KMS-11 (cell line): Measurements from ENCODE around the gene PCDHGC3.

Source experiments
- H2AFZ ChIP-seq: fragments of 200-600 bp; sonication (generic); 2 replicates; pipeline ENCODE4 v1.6.1; 2016; ENCODE audit warnings: antibody characterized with exemption, mixed run types, low read depth
- H3K27ac ChIP-seq: fragments of 200-600 bp; sonication (generic); 2 replicates; pipeline ENCODE4 v1.6.1; 2016; ENCODE audit warnings: mild to moderate bottlenecking, mixed run types
- H3K27me3 ChIP-seq: fragments of 200-600 bp; sonication (generic); 2 replicates; pipeline ENCODE4 v1.6.1; 2017; ENCODE audit warnings: mild to moderate bottlenecking, low read depth, mixed run types, moderate library complexity; ENCODE audit not compliant: insufficient read depth
- H3K36me3 ChIP-seq: fragments of 200-600 bp; sonication (generic); 2 replicates; pipeline ENCODE4 v1.6.1; 2017; ENCODE audit warnings: mild to moderate bottlenecking, mixed run types; ENCODE audit not compliant: insufficient read depth
- H3K4me1 ChIP-seq: fragments of 200-600 bp; sonication (generic); 2 replicates; pipeline ENCODE4 v1.6.1; 2016; ENCODE audit warnings: mild to moderate bottlenecking, low read depth, mixed run types; ENCODE audit not compliant: poor library complexity, severe bottlenecking
- H3K4me2 ChIP-seq: fragments of 200-600 bp; sonication (generic); 2 replicates; pipeline ENCODE4 v1.7.0; 2016; ENCODE audit warnings: mild to moderate bottlenecking, mixed run types
- H3K4me3 ChIP-seq: fragments of 200-600 bp; sonication (generic); IDR thresholded peaks from 2 replicates; pipeline ENCODE4 v1.6.1; 2017; ENCODE audit warnings: low read depth, low read length, mixed read lengths; ENCODE audit not compliant: insufficient read depth
- H3K79me2 ChIP-seq: fragments of 200-600 bp; sonication (generic); 2 replicates; pipeline ENCODE4 v1.6.1; 2016; ENCODE audit warnings: low read depth, mixed run types; ENCODE audit not compliant: insufficient read depth
- H3K9ac ChIP-seq: fragments of 200-600 bp; sonication (generic); 2 replicates; pipeline ENCODE4 v1.6.1; 2016; ENCODE audit warnings: mild to moderate bottlenecking, mixed run types
- H4K20me1 ChIP-seq: fragments of 200-600 bp; sonication (generic); 2 replicates; pipeline ENCODE4 v1.6.1; 2016; ENCODE audit warnings: mild to moderate bottlenecking, mixed run types; ENCODE audit not compliant: insufficient read depth
- CTCF ChIP-seq: fragments of 200-600 bp; sonication (generic); conservative IDR thresholded peaks from 2 replicates; pipeline ENCODE4 v1.6.1; 2017; ENCODE audit warnings: low read depth, mild to moderate bottlenecking, antibody characterized with exemption, low read length, moderate library complexity, mixed read lengths

The PCDHGC3 gene

GRCh38 chr5:141488591-141489561 is 13.1 kb downstream of the PCDHGC3 start, which contains the start of gene PCDHGC5:
Gene PCDHGC5 (plus strand): TSS chr5:141489081. CDS start chr5:141489241, 160 bp downstream.
- Histone ChIP-seq H3K79me2 (no peaks in the 10 kb centered on the region), H3K27ac (no peak within 1 kb of the TSS), H4K20me1 (no peaks in the 10 kb centered on the region), H2AFZ (no peak within 1 kb of the TSS), H3K4me3 (no peak within 1 kb of the TSS), H3K4me2 (no peak within 1 kb of the TSS), H3K9ac (no peak within 1 kb of the TSS), H3K36me3 (no peaks in the 10 kb centered on the region), H3K27me3 (no peaks in the 10 kb centered on the region), H3K4me1 (no peaks in the 10 kb centered on the region)
- TF ChIP-seq CTCF: no peak

- Histone ChIP-seq H3K79me2 (no peaks in the 10 kb centered on the region), H3K4me1 (no peaks in the 10 kb centered on the region), H2AFZ (no peak overlapping the region), H3K4me3 (no peak overlapping the region), H3K36me3 (no peaks in the 10 kb centered on the region), H3K27me3 (no peaks in the 10 kb centered on the region), H3K9ac (no peak overlapping the region), H4K20me1 (no peaks in the 10 kb centered on the region), H3K27ac (no peak overlapping the region), H3K4me2 (no peak overlapping the region)
- no peak for TF ChIP-seq CTCF
Observed at GRCh38 chr5:141489841-141490240, 14.1 kb downstream of the PCDHGC3 start.

GRCh38 chr5:141490271-141490670 is 14.5 kb downstream of the PCDHGC3 start:
- no peak overlapping the region for H3K4me2 ChIP-seq
- no peaks in the 10 kb centered on the region for H3K79me2 ChIP-seq
- no peak for TF ChIP-seq CTCF
- no peaks in the 10 kb centered on the region for H3K36me3 ChIP-seq
- no peak overlapping the region for H2AFZ ChIP-seq
- H3K27me3 ChIP-seq: no peaks in the 10 kb centered on the region
- no peak overlapping the region for H3K27ac ChIP-seq
- no peak overlapping the region for H3K4me3 ChIP-seq
- H4K20me1 ChIP-seq: no peaks in the 10 kb centered on the region
- H3K9ac ChIP-seq: no peak overlapping the region
- no peaks in the 10 kb centered on the region for H3K4me1 ChIP-seq

- no peaks in the 10 kb centered on the region for H3K4me1 ChIP-seq
- no peak overlapping the region for H3K4me2 ChIP-seq
- no peak overlapping the region for H3K9ac ChIP-seq
- H2AFZ ChIP-seq: no peak overlapping the region
- no peak for TF ChIP-seq CTCF
- H4K20me1 ChIP-seq: no peaks in the 10 kb centered on the region
- no peak overlapping the region for H3K4me3 ChIP-seq
- no peaks in the 10 kb centered on the region for H3K27me3 ChIP-seq
- H3K27ac ChIP-seq: no peak overlapping the region
- H3K36me3 ChIP-seq: no peaks in the 10 kb centered on the region
- H3K79me2 ChIP-seq: no peaks in the 10 kb centered on the region
Observed at GRCh38 chr5:141490771-141491170, 15.0 kb downstream of the PCDHGC3 start.
